K562 (cell line): Measurements from ENCODE around the gene G6PC1. TPM values are rescaled to one million over a fixed set of nuclear protein-coding genes. Genes with fewer than 3 reads are reported as not detected.

Source experiments
- ATAC-seq: fragments of 200-7000 bp; cut with Tn5 transposase; 3 replicates; pipeline ENCODE4 v1.9.1; 2020; ENCODE audit warnings: moderate library complexity
- BruUV-seq: library from RNA; stranded (reverse); fragments of 400-500 nt; replicated peaks from 2 replicates; lab custom pipeline; 2021; lab: Mats Ljungman, UMichigan
- CTCF ChIA-PET: fragments of 300-600 bp; formaldehyde crosslinking; extraction: SDS; loops from one replicate; lab custom pipeline; 2021; ENCODE audit warnings: low intra/inter-chr PET ratio; lab: Yijun Ruan, JAX
- POLR2A ChIA-PET: fragments of 300-600, 350-650 bp; sonication (Branson Sonifier 250); formaldehyde crosslinking; extraction: SDS; loops from one replicate; lab custom pipeline; 2021; ENCODE audit warnings: antibody characterized with exemption, inconsistent platforms; lab: Yijun Ruan, JAX
- DNase-seq, 4 experiments: peaks; one replicate each; pipeline versions ENCODE4 v3.0.0 to v3.0.0-alpha.2; 2011 to 2018; ENCODE audit warnings: low spot score in 3 of 4, mixed read lengths in 3 of 4; ENCODE audit errors: extremely low read depth in 1 of 4
- FAIRE-seq: peaks from 2 replicates; lab custom pipeline; 2011; peaks lifted over from hg19 to GRCh38; lab: Jason Lieb, UNC
- H2AFZ ChIP-seq: 2 replicates; pipeline ENCODE4 v1.6.0; 2011; ENCODE audit warnings: low read depth, low read length, control low read depth, inconsistent platforms
- H3K27ac ChIP-seq: fragments of 200-600 bp; 3 replicates; pipeline ENCODE4 v1.8.0; 2011; ENCODE audit warnings: low read depth, mild to moderate bottlenecking, control low read depth, inconsistent platforms, low read length, moderate library complexity, mixed read lengths; ENCODE audit errors: extremely low read depth
- H3K27me3 ChIP-seq, 2 experiments: fragments of 300-600 bp in 1 of 2; 2 replicates in 1 of 2; 3 replicates in 1 of 2; pipeline versions ENCODE4 v1.6.0 to v1.8.0; 2011; ENCODE audit warnings: inconsistent platforms in 2 of 2, low read length in 2 of 2, mild to moderate bottlenecking in 1 of 2, mixed read lengths in 1 of 2, moderate library complexity in 1 of 2; ENCODE audit not compliant: control insufficient read depth in 2 of 2, insufficient read depth in 2 of 2
- H3K36me3 ChIP-seq: fragments of 300-600 bp; 3 replicates; pipeline ENCODE4 v1.8.0; 2011; ENCODE audit warnings: mild to moderate bottlenecking, low read length, inconsistent platforms; ENCODE audit not compliant: control insufficient read depth, insufficient read depth
- H3K4me1 ChIP-seq, 2 experiments: fragments of 200-600 bp in 1 of 2; replicated peaks in 1 of 2; 2 replicates in 1 of 2; 3 replicates in 1 of 2; pipeline versions ENCODE4 v1.5.1 to v1.8.0; 2011; ENCODE audit warnings: inconsistent platforms in 2 of 2, low read length in 2 of 2, mild to moderate bottlenecking in 1 of 2, mixed read lengths in 1 of 2, moderate library complexity in 1 of 2; ENCODE audit not compliant: control insufficient read depth in 2 of 2, insufficient read depth in 2 of 2
- H3K4me2 ChIP-seq: 2 replicates; pipeline ENCODE4 v1.6.1; 2011; ENCODE audit warnings: low read length, control low read depth, inconsistent platforms, mixed read lengths; ENCODE audit not compliant: insufficient read depth
- H3K4me3 ChIP-seq: fragments of 200-600 bp; sonication (generic), shearing (Covaris generic); 2 replicates; pipeline ENCODE4 v1.5.1; 2016; ENCODE audit warnings: control low read depth, inconsistent platforms
- H3K79me2 ChIP-seq: fragments of 200-600 bp; 3 replicates; pipeline ENCODE4 v1.8.0; 2011; ENCODE audit warnings: low read length, inconsistent platforms; ENCODE audit not compliant: control insufficient read depth, insufficient read depth
- H3K9ac ChIP-seq, 2 experiments: 2 replicates each; pipeline versions ENCODE4 v1.6.0 to v1.6.1; 2011; ENCODE audit warnings: low read depth in 2 of 2, low read length in 2 of 2, control low read depth in 1 of 2, inconsistent platforms in 1 of 2, mild to moderate bottlenecking in 1 of 2, mixed read lengths in 1 of 2; ENCODE audit not compliant: insufficient read depth in 1 of 2
- H3K9me1 ChIP-seq: one replicate; pipeline ENCODE4 v1.6.0; 2011; ENCODE audit warnings: inconsistent platforms, mild to moderate bottlenecking, low read length, moderate library complexity; ENCODE audit not compliant: control insufficient read depth, insufficient read depth
- H3K9me3 ChIP-seq: replicated peaks from 2 replicates; pipeline ENCODE4 v1.5.1; 2011; ENCODE audit warnings: low read depth, low read length, inconsistent platforms; ENCODE audit not compliant: control insufficient read depth, insufficient read depth
- H4K20me1 ChIP-seq: replicated peaks from 2 replicates; pipeline ENCODE4 v1.6.1; 2011; ENCODE audit warnings: low read length, inconsistent platforms, mixed read lengths; ENCODE audit not compliant: control insufficient read depth, insufficient read depth
- ATF4 ChIP-seq: fragments of 450-650 bp; formaldehyde crosslinking; IDR thresholded peaks from 2 replicates; pipeline ENCODE4 v1.4.0; 2022; ENCODE audit warnings: mild to moderate bottlenecking, moderate library complexity
- CBX2 ChIP-seq: fragments of 200-600 bp; sonication (generic); IDR thresholded peaks from one replicate; pipeline ENCODE4 v1.6.1; 2012; ENCODE audit warnings: mild to moderate bottlenecking, low read length, inconsistent platforms; ENCODE audit not compliant: insufficient read depth, poor library complexity, severe bottlenecking
- HEY1 ChIP-seq: fragments of 250-450 bp; sonication (Bioruptor Pico); IDR thresholded peaks from 2 replicates; pipeline ENCODE4 v1.5.0; 2020; ENCODE audit warnings: mild to moderate bottlenecking, moderate library complexity, borderline replicate concordance
- NCOA6 ChIP-seq: fragments of 450-650 bp; IDR thresholded peaks from 2 replicates; pipeline ENCODE4 v1.6.1; 2017; ENCODE audit warnings: mild to moderate bottlenecking
- NFE2 ChIP-seq: IDR thresholded peaks from 2 replicates; pipeline ENCODE4 v1.6.1; 2014; ENCODE audit warnings: antibody characterized with exemption, low read depth
- PCBP2 ChIP-seq: fragments of 200-400 bp; formaldehyde crosslinking; IDR thresholded peaks from 2 replicates; pipeline ENCODE4 v1.6.1; 2018; ENCODE audit warnings: low read length, low read depth, mild to moderate bottlenecking, moderate library complexity; ENCODE audit not compliant: poor library complexity, severe bottlenecking
- PHB ChIP-seq: fragments of 250-450 bp; sonication (Bioruptor Pico); IDR thresholded peaks from 2 replicates; pipeline ENCODE4 v1.5.0; 2021
- THAP7 ChIP-seq: fragments of 250-450 bp; sonication (Bioruptor Pico); IDR thresholded peaks from 2 replicates; pipeline ENCODE4 v1.5.0; 2021
- TSHZ1 ChIP-seq: fragments of 250-450 bp; sonication (Bioruptor Pico); IDR thresholded peaks from 2 replicates; pipeline ENCODE4 v1.4.0; 2020; ENCODE audit warnings: mild to moderate bottlenecking, moderate library complexity
- ZNF699 ChIP-seq: fragments of 250-450 bp; sonication (Bioruptor Pico); IDR thresholded peaks from 2 replicates; pipeline ENCODE4 v1.8.0; 2021; ENCODE audit warnings: mild to moderate bottlenecking, moderate library complexity; ENCODE audit not compliant: insufficient replicate concordance
- WGBS: fragments of 100-300 bp; shearing (Covaris generic); methylation state at CpG from one replicate; pipeline ENCODE4 v1.1.6; 2016; ENCODE audit warnings: low coverage, mixed read lengths; ENCODE audit not compliant: insufficient coverage; ENCODE audit errors: missing lambda C conversion rate; 5-methylcytosine and 5-hydroxymethylcytosine counted together
- in situ Hi-C: fragments of 300-500 bp; cut with MboI; formaldehyde crosslinking; loops from 4 replicates; pipeline ENCODE4 v1.15.0; 2018; ENCODE audit warnings: inconsistent platforms, mixed read lengths
- intact Hi-C: fragments of 100-400 bp; cut with micrococcal nuclease; formaldehyde crosslinking; loops from 2 replicates; pipeline ENCODE4 v1.14.2; 2022
- polyA plus RNA-seq, 8 experiments: library from polyadenylated mRNA; depleted of rRNA in 4 of 8; stranded (reverse) in 5 of 8; unstranded in 3 of 8; fragments of >200 nt; fragmentation: Nextera tagmentation in 2 of 8; fragmentation: Illumina TruSeq in 1 of 8; extraction: Ambion mirVana in 2 of 8; extraction: Trizol in 1 of 8; gene quantifications; 2 replicates each; pipeline versions ENCODE4 v1.2.1 to v1.2.3, GENCODE V29; 2011 to 2014; ENCODE audit warnings: inconsistent platforms in 1 of 8, missing spikeins in 1 of 8
- total RNA-seq, 7 experiments: library from RNA; depleted of rRNA in 6 of 7; stranded (reverse); fragments of >200 nt in 6 of 7; fragmentation: Illumina TruSeq in 2 of 7; extraction: Trizol in 2 of 7; gene quantifications; 2 replicates each; pipeline versions ENCODE4 v1.2.1 to v1.2.3, GENCODE V29; 2011 to 2021; ENCODE audit warnings: low replicate concordance in 1 of 7

Gene G6PC1
- total and polyA plus RNA-seq, 9 of the 15 experiments (the other 6 are each of a cell fraction or from before 2014, with no cell fraction given): not detected

GRCh38 chr17:42871647-42872046 is 29.0 kb upstream of the G6PC1 start:
- ChIA-PET CTCF (no interaction called here), POLR2A (no interaction called here)
- H3K36me3 ChIP-seq: no peaks in the 10 kb centered on the region
- no TSS peak for BruUV-seq
- no peak for DNase-seq
- WGBS: 11% methylated on average over 4 of the region's 4 CpGs
- 0 out of 2 replicates have a peak, but pooled peaks cover 3% of the 10 kb centered on the region for H4K20me1 ChIP-seq
- no peak overlapping the region for H3K9ac ChIP-seq
- H2AFZ ChIP-seq: no peak overlapping the region
- H3K27ac ChIP-seq: no peak overlapping the region
- ATAC-seq: no peak
- H3K4me3 ChIP-seq: no peak overlapping the region
- peaks cover 0 to 15% of the 10 kb centered on the region in 2 experiments; a peak in 1 of 5 replicates for H3K4me1 ChIP-seq
- no peaks in the 10 kb centered on the region for H3K79me2 ChIP-seq
- H3K9me3 ChIP-seq: no peaks in the 10 kb centered on the region
- TF ChIP-seq PCBP2 (no peak), NFE2 (no peak), HEY1 (CRISPR knock-in tag) (no peak), NCOA6 (no peak), ZNF699 (no peak), ATF4 (CRISPR knock-in tag) (no peak), PHB (CRISPR knock-in tag) (no peak), THAP7 (CRISPR knock-in tag) (no peak), CBX2 (no peak), TSHZ1 (CRISPR knock-in tag) (no peak)
- no peak for FAIRE-seq
- no peak overlapping the region for H3K4me2 ChIP-seq
- intact Hi-C loops: no loop called here
- in situ Hi-C loops: no loop called here
- no peaks in the 10 kb centered on the region for H3K9me1 ChIP-seq
- H3K27me3 ChIP-seq: peaks cover 19 to 38% of the 10 kb centered on the region in 2 experiments
